Measurements from ENCODE around the gene NCAPD3.

GRCh38 chr11:134178032-134178674 lies 45.6 kb downstream of the NCAPD3 start:
- TF ChIP-seq SP1 (IDR thresholded peaks at IDR 0.05) (no peak), FOXM1 (IDR thresholded peaks at IDR 0.05; ENCODE audit: borderline replicate concordance) (no peak), PKNOX1 (IDR thresholded peaks at IDR 0.05) (no peak), ZNF384 (IDR thresholded peaks at IDR 0.05) (no peak)

Data from HEK293T (cell line).